GM19351 (cell line): ENCODE measurements around the gene DLGAP1.

ENCODE experiments used
- ATAC-seq: cut with Tn5 transposase; IDR thresholded peaks from one replicate; pipeline ENCODE4 v1.9.1; 2021; ENCODE audit warnings: mild to moderate bottlenecking, moderate library complexity; ENCODE audit not compliant: unreplicated experiment

DLGAP1 gene

GRCh38 chr18:4246374-4246773 lies 208.7 kb downstream of the DLGAP1 start:
- ATAC-seq, result no peak

DNA sequence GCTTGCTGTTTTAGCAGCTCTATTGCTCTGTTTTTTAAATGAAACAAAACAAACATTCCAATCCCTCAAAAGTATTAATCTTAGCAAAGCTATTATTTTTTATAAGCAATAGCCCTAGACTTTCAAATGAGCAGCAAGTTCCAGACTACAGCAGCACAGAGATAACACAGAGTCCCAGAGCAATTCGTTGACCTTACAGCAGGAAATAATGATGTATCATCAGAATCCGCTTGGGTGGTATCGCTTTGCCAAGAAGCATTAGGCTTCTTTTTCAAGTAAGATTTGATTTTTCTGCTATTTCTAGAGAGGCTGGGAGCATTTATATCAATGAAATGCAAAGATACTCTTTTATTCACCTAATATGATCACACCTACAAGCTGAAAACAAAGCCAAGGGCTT lies 209.7 kb downstream of the DLGAP1 start:
- ATAC-seq, result no peak

DNA sequence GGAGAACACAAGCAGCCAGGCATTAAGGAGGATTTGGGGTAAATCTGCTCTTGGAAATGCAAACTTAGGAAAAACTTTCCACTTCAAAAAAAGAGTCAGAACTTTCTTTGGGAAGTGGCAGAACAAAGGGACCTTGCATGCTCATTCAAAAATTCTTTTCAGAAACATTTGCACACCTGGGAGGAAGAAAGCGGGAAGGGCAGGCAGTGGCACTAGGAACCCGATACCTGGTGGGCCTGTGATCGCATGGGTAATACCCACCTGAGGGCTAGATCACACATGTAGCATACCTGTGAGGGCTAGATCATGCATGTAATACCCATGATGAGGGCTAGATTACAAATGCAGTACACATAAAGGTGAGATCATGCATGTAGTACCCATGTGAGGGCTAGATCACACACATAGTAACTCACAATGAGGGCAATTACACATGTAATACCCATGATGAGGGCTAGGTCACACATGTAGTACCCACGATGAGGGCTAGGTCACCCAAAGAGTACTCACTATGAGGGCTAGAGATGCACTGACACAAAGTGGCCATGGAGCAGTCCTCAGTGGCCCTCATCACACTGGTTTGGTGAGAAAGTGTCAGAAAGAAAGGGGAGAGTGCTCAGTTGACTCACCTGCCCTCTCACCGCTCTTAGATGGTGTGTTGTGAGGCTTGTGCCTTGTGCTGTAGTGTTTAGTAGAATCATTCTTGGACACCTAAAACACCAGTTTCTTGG lies 212.5 kb downstream of the DLGAP1 start:
- no peak for ATAC-seq

DNA sequence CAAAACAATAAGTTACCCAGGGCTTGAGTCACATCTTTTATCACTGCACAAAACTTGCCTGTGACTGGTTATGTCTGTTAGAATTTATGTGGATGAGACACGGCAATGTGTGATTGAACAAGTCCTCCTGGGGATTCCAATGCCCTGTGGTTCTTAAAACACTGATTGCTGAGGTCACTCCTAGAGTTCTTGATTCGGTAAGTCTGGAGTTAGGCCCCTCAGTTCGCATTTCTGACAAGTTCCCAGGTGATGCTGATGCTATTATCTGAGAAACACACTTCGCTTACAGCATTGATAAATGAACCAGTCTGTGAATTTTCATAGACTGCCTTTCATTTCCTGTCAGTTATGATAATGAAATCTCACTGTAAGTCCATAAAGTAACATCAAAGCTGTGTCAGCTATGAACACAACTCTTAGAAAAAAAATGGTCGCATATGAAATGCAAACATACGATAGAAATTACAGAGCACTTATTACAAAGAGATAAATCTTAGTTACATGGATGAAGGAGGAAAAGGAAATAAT lies 214.0 kb downstream of the DLGAP1 start:
- ATAC-seq, result no peak

GRCh38 chr18:4238966-4239365 lies 216.1 kb downstream of the DLGAP1 start:
- ATAC-seq, result no peak

DNA sequence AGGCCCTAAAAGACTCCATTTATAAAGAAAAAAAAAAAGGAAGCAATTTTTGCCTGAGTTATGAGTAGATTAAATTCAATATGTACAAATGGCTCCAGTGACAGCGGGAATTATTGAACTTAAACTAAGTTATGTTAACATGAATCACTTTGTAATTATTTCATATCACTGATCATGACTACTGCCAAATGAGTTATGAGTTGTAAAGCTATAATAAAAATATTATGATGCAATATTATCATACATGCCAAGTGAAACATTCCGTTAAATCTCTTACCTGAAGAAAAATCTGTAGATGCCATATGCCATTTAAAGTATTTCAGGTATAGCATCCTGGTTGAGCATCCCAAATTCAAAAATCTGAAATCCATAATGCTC lies 217.5 kb downstream of the DLGAP1 start:
- no peak for ATAC-seq

- no peak for ATAC-seq
Observed at GRCh38 chr18:4236940-4237663, 218.0 kb downstream of the DLGAP1 start.

DNA sequence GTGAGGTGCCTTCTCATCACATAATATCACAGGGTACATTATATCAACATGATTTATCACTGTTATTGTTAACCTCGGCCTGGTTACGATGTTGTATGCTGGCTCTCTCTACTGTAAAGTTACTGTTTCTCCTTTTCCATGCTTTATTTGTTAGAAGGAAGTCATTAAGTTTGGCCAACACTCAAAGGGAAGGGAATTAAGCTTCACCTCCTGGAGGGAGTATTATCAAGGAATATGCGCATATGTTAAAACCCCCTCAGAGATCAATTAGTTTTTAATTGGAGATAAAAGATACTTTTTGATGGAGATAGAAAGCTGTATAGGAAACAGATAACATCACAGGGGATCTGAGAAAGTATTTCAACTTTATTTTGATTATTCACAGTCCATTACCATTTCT lies 221.6 kb downstream of the DLGAP1 start:
- no peak for ATAC-seq

DNA sequence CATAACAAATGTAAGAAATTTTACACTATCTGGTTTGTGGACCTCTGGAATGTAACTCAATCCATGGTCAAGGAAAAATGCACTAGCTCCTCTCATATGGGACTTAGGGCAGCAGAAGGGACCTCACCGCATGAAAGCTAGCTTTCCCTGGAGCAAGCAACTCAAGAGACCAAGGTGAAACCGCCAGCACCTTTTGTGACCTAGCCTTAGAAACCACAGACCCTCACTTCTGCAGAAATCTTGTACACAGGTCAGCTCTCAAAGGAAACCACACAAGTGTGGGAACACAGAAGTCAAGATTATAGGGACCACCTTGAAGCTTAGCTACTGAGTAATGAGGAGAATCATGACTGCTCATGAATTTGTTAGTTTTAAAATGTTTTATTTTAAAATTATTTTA lies 222.5 kb downstream of the DLGAP1 start:
- no peak for ATAC-seq

- ATAC-seq, result no peak
Observed at GRCh38 chr18:4231260-4231659, 223.8 kb downstream of the DLGAP1 start.

DNA sequence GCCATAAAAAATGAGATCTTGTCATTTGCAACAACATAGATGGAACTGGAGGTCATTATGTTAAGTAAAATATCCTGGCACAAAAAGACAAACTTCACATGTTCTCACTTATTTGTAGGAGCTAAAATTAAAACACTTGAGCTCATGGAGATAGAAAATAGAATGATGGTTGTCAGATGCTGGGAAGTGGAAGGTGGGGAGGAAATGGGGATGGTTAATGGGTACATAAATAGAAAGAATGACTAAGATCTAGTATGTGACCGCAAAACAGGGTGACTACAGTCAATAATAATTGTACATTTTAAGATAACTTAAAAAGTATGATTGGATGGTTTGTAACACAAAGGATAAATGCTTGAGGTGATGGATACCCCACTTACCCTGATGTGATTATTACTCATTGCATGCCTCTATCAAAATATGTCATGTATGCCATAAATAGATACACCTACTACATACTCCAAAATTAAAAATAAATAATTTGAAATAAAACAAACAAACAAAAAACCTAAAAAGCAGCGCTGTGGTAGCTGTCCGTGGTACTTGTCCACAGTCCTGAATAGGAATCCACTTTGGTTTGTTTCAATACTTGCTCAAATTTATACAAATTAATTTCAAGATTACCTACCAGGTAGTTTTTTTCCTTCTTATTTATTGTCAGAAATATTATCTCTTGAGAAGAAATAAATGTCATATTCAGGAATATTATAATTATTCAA lies 224.5 kb downstream of the DLGAP1 start:
- no peak for ATAC-seq

DNA sequence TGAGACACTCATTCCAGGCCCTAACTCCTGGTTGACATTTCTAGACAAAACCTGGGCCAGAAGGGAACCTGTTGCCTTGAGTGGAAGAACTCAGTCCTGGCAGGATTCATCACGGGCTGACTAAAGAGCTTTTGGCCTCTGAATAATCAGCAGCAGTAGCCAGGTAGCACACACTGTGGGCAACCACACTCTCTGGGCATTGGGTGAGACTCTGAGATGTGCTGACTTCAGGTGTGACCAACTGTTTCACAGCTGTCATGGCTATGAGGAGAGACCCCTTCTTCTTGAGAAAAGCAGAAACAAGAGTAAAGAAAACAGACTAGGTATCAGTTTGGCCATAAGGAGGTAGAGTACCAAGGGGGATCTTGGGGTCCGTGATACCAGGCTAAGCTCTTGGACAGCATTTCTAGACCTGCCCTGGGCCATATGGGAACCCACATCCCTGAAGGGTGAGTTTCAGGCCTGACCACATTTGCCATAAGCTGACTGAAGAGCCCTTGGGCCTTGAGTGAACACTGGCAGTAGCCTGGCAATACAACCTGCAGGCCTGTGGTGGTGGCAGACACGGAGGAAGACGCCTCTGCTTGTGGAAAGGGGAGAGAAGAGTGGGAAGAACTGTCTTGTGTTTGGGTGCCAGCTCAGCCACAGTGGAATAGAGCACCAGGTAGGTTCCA lies 230.9 kb downstream of the DLGAP1 start:
- no peak for ATAC-seq

DNA sequence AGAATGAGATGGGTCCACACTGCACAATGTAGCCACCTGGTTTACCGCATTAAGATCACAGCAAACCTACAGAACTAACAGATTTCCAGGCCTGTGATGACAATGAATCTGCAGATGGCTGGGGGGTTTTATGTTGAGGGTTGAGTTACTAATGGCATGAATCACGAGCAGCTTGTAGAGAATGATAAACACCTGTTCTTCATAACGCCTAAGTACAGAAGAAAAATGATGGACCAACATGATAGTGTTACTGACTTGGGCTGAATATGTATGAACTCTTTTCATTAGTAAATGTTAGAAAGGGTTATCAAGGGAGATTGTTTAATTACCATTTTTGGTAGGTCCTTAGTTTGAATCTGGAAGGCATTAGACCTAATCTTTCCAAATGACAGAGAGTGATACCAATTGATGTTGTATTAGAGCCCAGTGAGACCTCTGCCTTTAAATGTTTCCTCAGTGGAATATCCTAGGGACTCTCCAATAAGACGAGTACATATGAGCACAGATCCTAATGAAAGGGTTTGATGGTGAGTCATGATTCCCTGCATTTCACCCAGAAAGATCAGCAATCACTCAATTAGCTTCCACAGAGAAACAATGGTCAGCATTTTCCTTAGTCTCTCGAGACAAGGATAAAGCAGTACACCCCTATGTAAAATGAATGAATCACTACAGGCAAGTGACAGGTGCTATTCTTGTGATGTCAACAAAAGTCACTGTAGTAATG lies 243.8 kb downstream of the DLGAP1 start:
- ATAC-seq, result no peak

- no peak for ATAC-seq
Observed at GRCh38 chr18:4208366-4208765, 246.7 kb downstream of the DLGAP1 start.

GRCh38 chr18:4207383-4207985 lies 247.6 kb downstream of the DLGAP1 start:
- ATAC-seq, result no peak

- no peak for ATAC-seq
Observed at GRCh38 chr18:4204438-4204720, 250.7 kb downstream of the DLGAP1 start.

- ATAC-seq, result no peak
Observed at GRCh38 chr18:4203568-4204437, 251.3 kb downstream of the DLGAP1 start.

GRCh38 chr18:4200399-4200798 lies 254.7 kb downstream of the DLGAP1 start:
- no peak for ATAC-seq

- ATAC-seq, result no peak
Observed at GRCh38 chr18:4198956-4199355, 256.2 kb downstream of the DLGAP1 start.
